HEK293 (cell line): Measurements from ENCODE around the gene SULF2.

ENCODE experiments used
- CTCF ChIP-seq: fragments of 450-650 bp; formaldehyde crosslinking; IDR thresholded peaks from 2 replicates; pipeline ENCODE4 v1.5.1; 2016; ENCODE audit warnings: missing biosample characterization, missing genetic modification characterization
- ELK4 ChIP-seq: IDR thresholded peaks from 2 replicates; pipeline ENCODE4 v1.6.1; 2011; ENCODE audit warnings: mild to moderate bottlenecking, low read depth, low read length, borderline replicate concordance
- HOXD13 ChIP-seq: sonication (generic); formaldehyde crosslinking; IDR thresholded peaks from 2 replicates; pipeline ENCODE4 v1.8.0; 2022; ENCODE audit warnings: missing genetic modification reagents, borderline replicate concordance
- KLF9 ChIP-seq: fragments of 450-650 bp; formaldehyde crosslinking; IDR thresholded peaks from 2 replicates; pipeline ENCODE4 v1.5.1; 2016; ENCODE audit warnings: missing biosample characterization, missing genetic modification characterization, low read depth
- MYNN ChIP-seq: fragments of 450-650 bp; formaldehyde crosslinking; IDR thresholded peaks from 2 replicates; pipeline ENCODE4 v1.5.1; 2016; ENCODE audit warnings: missing biosample characterization, missing genetic modification characterization, borderline replicate concordance
- ZBTB48 ChIP-seq: fragments of 450-650 bp; formaldehyde crosslinking; IDR thresholded peaks from 2 replicates; pipeline ENCODE4 v1.5.1; 2016; ENCODE audit warnings: missing biosample characterization, missing genetic modification characterization
- ZNF23 ChIP-seq: fragments of 450-650 bp; formaldehyde crosslinking; IDR thresholded peaks from 2 replicates; pipeline ENCODE4 v1.5.1; 2016; ENCODE audit warnings: missing biosample characterization, missing genetic modification characterization, borderline replicate concordance
- ZNF501 ChIP-seq: fragments of 450-650 bp; formaldehyde crosslinking; IDR thresholded peaks from 2 replicates; pipeline ENCODE4 v1.5.1; 2016; ENCODE audit warnings: missing biosample characterization, missing genetic modification characterization
- ZNF513 ChIP-seq: fragments of 450-650 bp; IDR thresholded peaks from 2 replicates; pipeline ENCODE4 v1.5.1; 2018; ENCODE audit warnings: missing biosample characterization, missing genetic modification characterization
- ZNF580 ChIP-seq: fragments of 450-650 bp; formaldehyde crosslinking; IDR thresholded peaks from 2 replicates; pipeline ENCODE4 v1.5.1; 2016; ENCODE audit warnings: missing biosample characterization, missing genetic modification characterization
- ZSCAN4 ChIP-seq: fragments of 450-650 bp; formaldehyde crosslinking; IDR thresholded peaks from 2 replicates; pipeline ENCODE4 v1.5.1; 2017; ENCODE audit warnings: missing biosample characterization, missing genetic modification characterization

GRCh38 chr20:47713163-47713562 is 72.1 kb downstream of the SULF2 start:
- no peak for TF ChIP-seq HOXD13 (CRISPR knock-in tag)
- TF ChIP-seq ELK4, result no peak
- no peak for TF ChIP-seq CTCF (tag by site-specific recombination)
- no peak for TF ChIP-seq ZNF580
- TF ChIP-seq ZNF23, result no peak
- TF ChIP-seq ZBTB48, result no peak
- TF ChIP-seq ZNF501 (tag by site-specific recombination), result no peak
- TF ChIP-seq ZSCAN4 (tag by site-specific recombination), result no peak
- TF ChIP-seq MYNN (tag by site-specific recombination), result no peak
- TF ChIP-seq KLF9, result no peak
- no peak for TF ChIP-seq ZNF513
